ENCODE data around the gene SUGCT. TPM values are rescaled to one million over a fixed set of nuclear protein-coding genes. Genes with fewer than 3 reads are reported as not detected.
"Not testable (repeated sequence)": the region's sequence is repeated elsewhere in the genome, so short reads cannot be mapped to it uniquely, and the experiment has no call there.

SUGCT gene
- total RNA-seq, 2 experiments from 2014 or later = 0.95 to 1.2 TPM

- no peaks in the 10 kb centered on the region for H3K4me1 ChIP-seq (ENCODE audit: insufficient read depth, low read length)
- no peaks in the 10 kb centered on the region for H3K9me3 Mint-ChIP-seq
- H3K27ac Mint-ChIP-seq = no peak overlapping the region
- CTCF ChIA-PET = no interaction called here
- H3K36me3 ChIP-seq (ENCODE audit: insufficient read depth, low read length) = no peaks in the 10 kb centered on the region
- H3K4me1 Mint-ChIP-seq (ENCODE audit: low read depth) = peaks cover 1% of the 10 kb centered on the region
- H3K36me3 Mint-ChIP-seq (ENCODE audit: low read depth) = peaks cover under 1% of the 10 kb centered on the region
- no peak overlapping the region for H3K4me3 Mint-ChIP-seq
- no peak overlapping the region for H3K4me3 ChIP-seq (ENCODE audit: low read length)
- no peak overlapping the region for H3K27ac ChIP-seq (ENCODE audit: low read depth in 1 of 2, low read length in 2 of 2)
- no peaks in the 10 kb centered on the region for H3K27me3 Mint-ChIP-seq
- POLR2A ChIA-PET = no interaction called here
- TF ChIP-seq, protein P1, sequence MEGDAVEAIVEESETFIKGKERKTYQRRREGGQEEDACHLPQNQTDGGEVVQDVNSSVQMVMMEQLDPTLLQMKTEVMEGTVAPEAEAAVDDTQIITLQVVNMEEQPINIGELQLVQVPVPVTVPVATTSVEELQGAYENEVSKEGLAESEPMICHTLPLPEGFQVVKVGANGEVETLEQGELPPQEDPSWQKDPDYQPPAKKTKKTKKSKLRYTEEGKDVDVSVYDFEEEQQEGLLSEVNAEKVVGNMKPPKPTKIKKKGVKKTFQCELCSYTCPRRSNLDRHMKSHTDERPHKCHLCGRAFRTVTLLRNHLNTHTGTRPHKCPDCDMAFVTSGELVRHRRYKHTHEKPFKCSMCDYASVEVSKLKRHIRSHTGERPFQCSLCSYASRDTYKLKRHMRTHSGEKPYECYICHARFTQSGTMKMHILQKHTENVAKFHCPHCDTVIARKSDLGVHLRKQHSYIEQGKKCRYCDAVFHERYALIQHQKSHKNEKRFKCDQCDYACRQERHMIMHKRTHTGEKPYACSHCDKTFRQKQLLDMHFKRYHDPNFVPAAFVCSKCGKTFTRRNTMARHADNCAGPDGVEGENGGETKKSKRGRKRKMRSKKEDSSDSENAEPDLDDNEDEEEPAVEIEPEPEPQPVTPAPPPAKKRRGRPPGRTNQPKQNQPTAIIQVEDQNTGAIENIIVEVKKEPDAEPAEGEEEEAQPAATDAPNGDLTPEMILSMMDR (IDR thresholded peaks at IDR 0.05) = no peak
- intact Hi-C loops (cut with DNase I, micrococcal nuclease) = no loop called here
- DNase-seq = no peak
- H3K27me3 ChIP-seq (ENCODE audit: control insufficient read depth in 1 of 2, insufficient read depth in 2 of 2, low read length in 2 of 2) = no peaks in the 10 kb centered on the region
- no peak for ATAC-seq (ENCODE audit: poor library complexity)
- no peaks in the 10 kb centered on the region for H3K9me3 ChIP-seq (ENCODE audit: control insufficient read depth in 1 of 2, insufficient read depth in 1 of 2, low read length in 2 of 2)
Measured at GRCh38 chr7:40102897-40103296, 31.9 kb upstream of the SUGCT start.

DNA sequence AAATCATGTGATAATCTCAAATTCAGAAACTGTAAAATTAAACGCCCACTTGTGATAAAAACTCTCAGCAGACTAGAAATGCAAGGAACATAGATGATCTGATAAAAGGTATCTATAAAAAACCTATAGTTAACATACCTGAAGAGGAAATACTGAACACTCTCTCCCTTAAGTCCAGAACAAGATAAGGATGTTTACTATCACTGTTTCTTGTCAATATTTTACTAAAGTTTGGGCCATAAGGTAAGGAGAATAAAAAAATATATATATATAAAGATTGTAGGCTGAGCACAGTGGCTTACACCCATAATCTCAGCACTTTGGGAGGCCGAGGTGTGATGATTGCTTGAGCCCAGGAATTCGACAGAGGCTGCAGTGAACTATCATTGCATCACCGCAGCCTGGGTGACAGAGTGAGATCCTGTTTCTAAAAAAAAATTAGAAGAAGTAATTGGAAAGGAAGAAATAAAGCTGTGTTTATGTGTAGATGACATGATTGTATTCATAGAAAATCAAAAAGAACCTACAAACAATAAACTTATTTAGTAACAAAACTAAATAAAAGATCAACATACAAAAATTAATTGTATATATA is 28.8 kb upstream of the SUGCT start:
- TF ChIP-seq, protein P1 (IDR thresholded peaks at IDR 0.05) = no peak
- Mint-ChIP-seq H3K27ac (no peak overlapping the region), H3K27me3 (no peaks in the 10 kb centered on the region), H3K36me3 (ENCODE audit: low read depth) (no peaks in the 10 kb centered on the region), H3K9me3 (no peaks in the 10 kb centered on the region), H3K4me3 (no peak overlapping the region), H3K4me1 (ENCODE audit: low read depth) (no peaks in the 10 kb centered on the region)
- no peak overlapping the region for H3K4me3 ChIP-seq (ENCODE audit: low read length)
- CTCF ChIA-PET = no interaction called here
- H3K27ac ChIP-seq (ENCODE audit: low read depth in 1 of 2, low read length in 2 of 2) = no peak overlapping the region
- H3K36me3 ChIP-seq (ENCODE audit: insufficient read depth, low read length) = no peaks in the 10 kb centered on the region
- H3K9me3 ChIP-seq (ENCODE audit: control insufficient read depth in 1 of 2, insufficient read depth in 1 of 2, low read length in 2 of 2) = no peaks in the 10 kb centered on the region
- POLR2A ChIA-PET = no interaction called here
- intact Hi-C loops (cut with DNase I, micrococcal nuclease) = no loop called here
- DNase-seq = no peak
- H3K27me3 ChIP-seq (ENCODE audit: control insufficient read depth in 1 of 2, insufficient read depth in 2 of 2, low read length in 2 of 2) = no peaks in the 10 kb centered on the region
- no peak for ATAC-seq (ENCODE audit: poor library complexity)
- no peaks in the 10 kb centered on the region for H3K4me1 ChIP-seq (ENCODE audit: insufficient read depth, low read length)

- Histone ChIP-seq H3K9me3 (ENCODE audit: control insufficient read depth in 1 of 2, insufficient read depth in 1 of 2, low read length in 2 of 2) (no peaks in the 10 kb centered on the region), H3K4me3 (ENCODE audit: low read length) (no peak overlapping the region), H3K27ac (ENCODE audit: low read depth in 1 of 2, low read length in 2 of 2) (no peak overlapping the region), H3K36me3 (ENCODE audit: insufficient read depth, low read length) (no peaks in the 10 kb centered on the region), H3K27me3 (ENCODE audit: control insufficient read depth in 1 of 2, insufficient read depth in 2 of 2, low read length in 2 of 2) (no peaks in the 10 kb centered on the region), H3K4me1 (ENCODE audit: insufficient read depth, low read length) (no peaks in the 10 kb centered on the region)
- ATAC-seq (ENCODE audit: poor library complexity) = no peak
- TF ChIP-seq, protein P1 (IDR thresholded peaks at IDR 0.05) = no peak
- intact Hi-C loops (cut with DNase I, micrococcal nuclease) = no loop called here
- no peak overlapping the region for H3K27ac Mint-ChIP-seq
- CTCF ChIA-PET = no interaction called here
- no peaks in the 10 kb centered on the region for H3K27me3 Mint-ChIP-seq
- H3K4me1 Mint-ChIP-seq (ENCODE audit: low read depth) = no peaks in the 10 kb centered on the region
- H3K36me3 Mint-ChIP-seq (ENCODE audit: low read depth) = no peaks in the 10 kb centered on the region
- H3K4me3 Mint-ChIP-seq = no peak overlapping the region
- no peak for DNase-seq
- H3K9me3 Mint-ChIP-seq = no peaks in the 10 kb centered on the region
- POLR2A ChIA-PET = no interaction called here
Measured at GRCh38 chr7:40115936-40116335, 18.9 kb upstream of the SUGCT start.

DNA sequence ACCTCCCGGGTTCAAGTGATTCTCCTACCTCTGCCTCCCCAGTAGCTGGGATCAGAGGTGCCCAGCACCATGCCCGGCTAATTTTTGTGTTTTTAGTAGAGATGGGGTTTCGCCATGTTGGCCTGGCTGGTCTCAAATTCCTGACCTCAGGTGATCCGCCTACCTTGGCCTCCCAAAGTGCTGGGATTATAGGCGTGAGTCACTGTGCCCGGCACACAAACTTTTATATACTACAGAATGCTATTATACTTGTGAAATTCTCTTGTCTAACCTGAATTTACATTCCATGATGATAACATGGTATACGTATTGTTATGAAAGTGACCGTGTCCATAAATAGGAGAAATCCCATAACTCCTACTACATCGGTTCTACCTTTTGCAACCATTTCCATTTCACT is 17.6 kb upstream of the SUGCT start:
- DNase-seq; H3K4me1 Mint-ChIP-seq (ENCODE audit: low read depth); H3K9me3 Mint-ChIP-seq; H3K9me3 ChIP-seq (ENCODE audit: control insufficient read depth in 1 of 2, insufficient read depth in 1 of 2, low read length in 2 of 2); ATAC-seq (ENCODE audit: poor library complexity); CTCF ChIA-PET; H3K27me3 ChIP-seq (ENCODE audit: control insufficient read depth in 1 of 2, insufficient read depth in 2 of 2, low read length in 2 of 2); H3K27ac ChIP-seq (ENCODE audit: low read depth in 1 of 2, low read length in 2 of 2); H3K4me3 Mint-ChIP-seq; H3K4me1 ChIP-seq (ENCODE audit: insufficient read depth, low read length); H3K36me3 Mint-ChIP-seq (ENCODE audit: low read depth); H3K27ac Mint-ChIP-seq; H3K27me3 Mint-ChIP-seq; POLR2A ChIA-PET; H3K4me3 ChIP-seq (ENCODE audit: low read length); intact Hi-C loops (cut with DNase I, micrococcal nuclease); H3K36me3 ChIP-seq (ENCODE audit: insufficient read depth, low read length): not testable (repeated sequence)

DNA sequence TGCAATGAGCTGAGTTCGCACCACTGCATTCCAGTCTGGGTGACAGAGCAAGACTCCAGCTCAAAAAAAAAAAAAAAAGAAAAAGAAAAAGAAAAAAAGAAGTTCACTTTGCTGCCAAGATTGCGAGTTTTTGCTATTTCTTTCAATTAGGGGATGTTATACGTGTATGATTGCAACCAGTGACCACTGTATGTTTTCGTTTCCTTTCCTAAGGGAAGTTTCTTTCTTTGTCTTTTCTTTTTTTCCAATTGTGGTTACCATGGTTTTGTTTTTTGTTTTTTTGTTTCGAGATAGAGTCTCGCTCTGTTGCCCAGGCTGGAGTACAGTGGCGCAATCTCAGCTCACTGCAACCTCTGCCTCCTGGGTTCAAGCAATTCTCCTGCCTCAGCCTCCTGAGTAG is 16.6 kb upstream of the SUGCT start:
- ATAC-seq (ENCODE audit: poor library complexity); H3K4me1 Mint-ChIP-seq (ENCODE audit: low read depth); POLR2A ChIA-PET; H3K4me1 ChIP-seq (ENCODE audit: insufficient read depth, low read length); H3K27me3 Mint-ChIP-seq; H3K36me3 ChIP-seq (ENCODE audit: insufficient read depth, low read length); CTCF ChIA-PET; H3K9me3 Mint-ChIP-seq; H3K4me3 ChIP-seq (ENCODE audit: low read length); DNase-seq; H3K27ac ChIP-seq (ENCODE audit: low read depth in 1 of 2, low read length in 2 of 2); H3K4me3 Mint-ChIP-seq; H3K9me3 ChIP-seq (ENCODE audit: control insufficient read depth in 1 of 2, insufficient read depth in 1 of 2, low read length in 2 of 2); intact Hi-C loops (cut with DNase I, micrococcal nuclease); H3K27ac Mint-ChIP-seq; H3K27me3 ChIP-seq (ENCODE audit: control insufficient read depth in 1 of 2, insufficient read depth in 2 of 2, low read length in 2 of 2); H3K36me3 Mint-ChIP-seq (ENCODE audit: low read depth): not testable (repeated sequence)
